Activated CD8-positive, alpha-beta memory T cell treated with anti-CD3 and anti-CD28 coated beads, Interleukin-2, amount 50 U/mL, for 24 hours (primary cell): ENCODE results near the gene ZNF385A.
A peak's percentile ranks its signal among the peaks of the same experiment; 100 is the strongest.

Source experiments
- DNase-seq: peaks from one replicate; pipeline ENCODE4 v3.0.0-alpha.2; 2020; ENCODE audit errors: extremely low read depth

Gene ZNF385A

GRCh38 chr12:54392485-54393206, 8.1 kb upstream of the ZNF385A start:
- no peak for DNase-seq

DNA sequence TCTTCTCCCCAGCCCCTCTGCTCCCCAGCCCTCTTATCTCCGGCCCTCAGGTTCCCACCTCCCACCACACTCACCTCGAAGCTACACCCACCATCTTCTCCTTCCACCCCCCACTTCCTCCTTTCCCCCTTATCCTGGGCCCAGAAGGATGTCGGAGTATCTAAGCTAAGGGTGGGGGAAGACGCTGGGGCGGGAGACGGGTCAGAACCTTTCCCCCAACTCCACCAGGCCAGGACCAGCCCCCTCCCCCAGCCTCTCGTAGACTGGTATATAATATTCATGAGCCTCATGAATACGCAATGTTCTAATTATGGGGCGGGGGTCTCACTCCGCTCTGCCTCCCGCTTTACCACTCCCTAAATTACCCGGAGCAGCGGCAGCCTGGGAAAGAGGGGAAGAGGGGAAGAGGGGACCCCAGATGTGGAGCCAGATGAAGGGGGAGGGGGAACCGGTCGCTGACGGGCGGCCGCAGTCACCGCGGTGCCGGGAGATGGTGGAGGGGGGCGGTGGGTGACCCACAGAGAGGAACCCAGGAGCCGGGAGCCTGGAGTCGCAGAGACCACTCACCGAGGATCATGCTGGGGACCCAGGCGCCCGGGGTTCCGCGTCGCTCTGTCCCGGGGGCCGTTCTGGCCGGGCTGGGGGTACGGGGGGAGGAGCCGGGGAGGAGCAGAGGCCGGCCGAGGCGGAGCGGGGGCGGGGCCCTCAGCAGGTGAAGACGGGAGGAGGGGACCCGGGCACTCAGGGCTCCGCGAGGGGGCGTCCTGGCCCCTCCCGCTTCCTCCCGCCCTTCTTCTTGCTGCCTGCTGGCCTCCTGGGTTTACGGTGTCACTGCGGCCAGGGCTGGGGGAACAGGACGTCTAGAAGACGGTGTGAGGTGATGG, 6.4 kb upstream of the ZNF385A start:
- DNase-seq: no peak

DNA sequence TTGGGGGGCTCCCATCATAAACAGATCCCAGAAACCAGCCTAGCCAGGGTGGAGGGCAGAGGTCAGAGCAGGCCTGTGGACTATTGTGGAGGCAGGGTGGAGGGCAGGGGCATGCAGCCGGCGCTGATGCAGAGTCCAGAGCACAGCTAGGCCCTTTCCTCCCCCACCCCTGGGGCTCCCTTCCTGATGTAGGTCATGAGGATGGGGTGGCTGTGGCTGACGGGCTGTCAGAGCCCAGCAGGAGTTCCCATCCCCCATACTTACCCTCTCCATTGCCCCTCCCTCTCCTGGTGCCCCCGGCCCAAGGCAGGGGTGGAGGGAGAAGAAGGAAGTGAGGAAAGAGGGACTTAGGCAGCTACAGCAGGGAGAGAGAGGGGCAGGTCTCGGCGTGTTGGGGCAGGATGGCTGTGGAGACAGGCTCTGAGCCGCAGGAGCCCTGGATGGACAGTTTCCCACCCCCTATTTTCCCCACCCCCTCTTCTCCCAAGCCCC, 5.7 kb upstream of the ZNF385A start:
- no peak for DNase-seq

GRCh38 chr12:54389607-54390175, 5.2 kb upstream of the ZNF385A start:
- DNase-seq: no peak

GRCh38 chr12:54389134-54389508, 4.6 kb upstream of the ZNF385A start:
- DNase-seq: no peak

GRCh38 chr12:54388237-54389133, 4.0 kb upstream of the ZNF385A start:
- no peak for DNase-seq

DNA sequence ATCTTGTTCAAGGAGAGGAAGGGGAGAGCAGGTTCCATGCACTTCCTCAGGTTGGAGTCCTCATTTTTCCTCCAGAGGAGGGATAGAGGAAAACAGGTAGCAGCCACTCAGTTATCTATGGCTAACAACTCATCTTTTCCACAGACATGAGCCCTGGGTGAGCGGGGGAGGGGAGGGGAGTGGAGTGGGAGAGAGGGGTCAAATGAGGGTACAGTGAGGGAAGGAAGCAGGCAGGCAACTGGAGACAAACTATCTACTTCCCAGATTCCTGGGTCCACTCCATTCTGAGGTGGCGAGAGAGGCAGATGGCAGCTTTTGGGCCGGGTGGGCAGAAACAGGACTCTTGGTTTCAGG, 2.6 kb upstream of the ZNF385A start:
- no peak for DNase-seq

DNA sequence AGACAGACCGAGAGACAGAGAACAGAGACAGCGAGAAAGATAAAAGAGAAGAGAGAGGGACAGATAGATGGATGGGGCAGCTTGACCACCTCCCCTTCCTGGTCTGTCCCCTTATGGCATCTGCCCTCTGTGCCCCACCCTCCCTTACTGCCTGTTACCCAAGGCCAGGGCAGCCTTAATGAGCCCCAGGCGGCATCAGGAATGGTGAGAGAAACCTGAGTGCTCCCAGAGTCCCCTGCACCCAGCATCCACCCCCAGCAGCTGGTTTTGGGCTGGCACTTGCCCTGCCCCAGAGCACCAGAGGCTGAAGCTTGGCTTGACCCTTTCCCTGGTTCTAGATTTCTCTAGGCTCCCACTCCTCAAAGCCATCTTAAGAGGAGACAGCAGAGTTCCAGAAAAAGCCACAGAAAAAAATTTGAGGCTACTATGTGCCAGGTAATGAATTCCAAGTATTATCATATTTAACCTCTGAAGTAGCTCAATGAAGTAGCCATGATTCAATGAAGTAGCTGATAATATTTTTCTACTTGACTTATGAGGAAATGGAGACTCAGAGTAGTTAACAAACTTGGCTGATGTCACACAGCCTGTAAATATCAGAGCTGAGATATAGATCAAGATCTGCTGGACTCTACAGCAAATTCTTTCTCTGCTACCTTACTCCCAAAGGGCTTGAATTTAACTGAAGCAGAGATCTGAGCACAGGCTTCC, 2.0 kb upstream of the ZNF385A start:
- no peak for DNase-seq

GRCh38 chr12:54385251-54385914, 850 bp upstream of the ZNF385A start:
- DNase-seq: no peak

- no peak for DNase-seq
Observed at GRCh38 chr12:54383041-54383609, 1.4 kb downstream of the ZNF385A start.

DNA sequence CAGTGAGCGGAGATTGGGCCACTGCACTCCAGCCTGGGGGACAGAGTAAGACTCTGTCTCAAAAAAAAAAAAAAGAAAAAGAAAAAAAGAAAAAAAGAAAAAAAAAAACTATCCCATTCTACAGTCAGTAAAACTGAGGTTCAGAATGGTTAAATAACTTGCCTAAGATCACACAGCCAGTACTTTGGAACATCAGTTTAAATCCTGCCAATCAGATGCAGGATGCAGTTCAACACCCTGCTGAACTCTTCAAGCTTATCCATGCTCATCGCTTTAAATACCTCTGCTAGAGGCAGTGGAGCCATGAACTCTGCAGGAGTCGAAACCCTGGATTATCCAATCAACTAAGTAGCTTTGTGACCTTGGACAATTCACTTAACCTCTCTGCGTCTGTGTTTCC, 3.4 kb downstream of the ZNF385A start:
- DNase-seq: no peak

GRCh38 chr12:54379398-54380201, 4.9 kb downstream of the ZNF385A start:
- DNase-seq: peak; percentile 68

GRCh38 chr12:54378796-54379397, 5.6 kb downstream of the ZNF385A start:
- DNase-seq: no peak

GRCh38 chr12:54377797-54378515, 6.6 kb downstream of the ZNF385A start:
- DNase-seq: no peak

DNA sequence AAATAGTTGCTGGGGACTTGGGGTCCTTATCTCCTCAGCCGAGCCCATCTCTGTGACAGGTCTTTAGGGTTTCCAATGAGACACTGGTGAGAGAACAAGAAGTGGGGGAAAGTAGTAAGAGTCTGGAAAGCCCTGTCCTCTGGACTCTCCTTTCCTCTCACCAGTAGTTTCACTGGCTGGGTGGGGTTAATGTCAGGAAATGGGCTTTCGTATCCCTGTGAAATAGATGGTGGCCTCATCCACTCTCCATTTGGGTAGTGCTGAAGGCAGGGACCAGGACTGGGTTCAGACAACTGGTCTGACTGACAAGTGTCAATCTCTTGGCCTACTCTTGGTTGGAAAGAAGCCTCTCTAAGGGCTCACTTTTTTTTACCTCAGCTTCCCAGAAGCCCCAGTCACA, 7.5 kb downstream of the ZNF385A start:
- DNase-seq: no peak

- DNase-seq: no peak
Observed at GRCh38 chr12:54376596-54376995, 7.9 kb downstream of the ZNF385A start.

DNA sequence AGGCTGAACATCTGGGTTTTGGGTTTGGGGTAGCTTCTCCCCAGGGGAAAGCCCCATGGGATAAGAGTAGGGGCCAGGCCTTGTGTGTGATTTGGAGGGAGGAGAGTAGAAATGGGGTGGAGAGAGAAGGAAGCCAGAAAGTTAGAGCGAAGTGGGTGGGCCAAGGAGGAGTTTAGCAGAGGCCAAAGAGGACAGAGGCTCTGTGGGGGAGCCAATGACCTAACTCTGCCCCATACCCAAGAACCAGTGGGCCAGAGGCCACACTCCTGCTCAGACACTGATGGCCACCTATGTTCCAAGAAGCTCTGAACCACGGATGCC, 9.3 kb downstream of the ZNF385A start:
- no peak for DNase-seq

DNA sequence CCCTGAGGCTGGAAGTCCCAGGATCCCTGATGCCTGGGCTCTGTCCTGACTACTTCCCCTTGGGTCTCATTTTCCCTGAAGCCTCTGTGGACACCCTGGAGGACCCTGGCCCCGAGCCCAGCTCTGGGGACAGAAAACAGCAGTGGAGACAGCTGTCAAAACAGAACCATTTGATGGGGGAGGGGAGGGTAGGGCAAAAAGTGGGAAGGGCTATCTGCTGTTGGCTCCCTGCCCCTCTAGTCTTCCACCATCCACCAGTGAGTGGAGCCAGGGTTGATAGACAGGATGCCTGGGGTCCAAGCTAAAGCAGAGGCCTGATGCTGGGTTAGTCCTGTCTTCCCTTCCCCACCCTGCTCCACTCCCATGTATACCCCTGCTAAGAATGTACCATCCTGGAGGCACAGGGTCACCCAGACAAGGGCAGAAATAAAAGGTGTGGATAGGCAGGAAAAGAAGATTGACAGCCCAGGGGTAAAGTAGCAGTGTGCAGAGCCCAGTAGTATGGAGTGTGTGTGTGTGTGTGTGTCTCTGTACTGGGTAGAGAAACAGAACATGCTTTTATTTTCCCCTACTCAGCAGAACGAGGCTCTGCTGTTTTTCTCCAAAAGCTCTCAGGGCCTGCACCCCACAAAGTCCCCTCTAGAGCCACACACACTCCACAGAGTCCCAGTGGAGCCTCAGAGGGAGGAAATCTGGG, 9.8 kb downstream of the ZNF385A start:
- DNase-seq: no peak
